Measurements from ENCODE around the gene NR3C2.

The NR3C2 gene

GRCh38 chr4:148184922-148185321 lies 257.3 kb downstream of the NR3C2 start:
- no peak for ATAC-seq
- TF ChIP-seq ZFP30 (CRISPR knock-in tag; IDR thresholded peaks at IDR 0.05), result no peak
- no peak for TF ChIP-seq TSHZ2 (CRISPR knock-in tag; IDR thresholded peaks at IDR 0.05)
- no peak for TF ChIP-seq ZC3H10 (CRISPR knock-in tag; IDR thresholded peaks at IDR 0.05)
- TF ChIP-seq OSR1 (CRISPR knock-in tag; IDR thresholded peaks at IDR 0.05), result no peak
- TF ChIP-seq PATZ1 (CRISPR knock-in tag; IDR thresholded peaks at IDR 0.05; ENCODE audit: borderline replicate concordance), result no peak
- no peak for TF ChIP-seq ISL1 (CRISPR knock-in tag; IDR thresholded peaks at IDR 0.05)
- TF ChIP-seq ZFP3 (CRISPR knock-in tag; IDR thresholded peaks at IDR 0.05), result no peak
- TF ChIP-seq ZNF565 (CRISPR knock-in tag; conservative IDR thresholded peaks at IDR 0.05; ENCODE audit: low read depth), result no peak
- TF ChIP-seq ARNTL (CRISPR knock-in tag; IDR thresholded peaks at IDR 0.05; ENCODE audit: borderline replicate concordance, low read depth), result no peak
- no peak for TF ChIP-seq SNAI2 (CRISPR knock-in tag; IDR thresholded peaks at IDR 0.05)
- TF ChIP-seq BACH2 (CRISPR knock-in tag; IDR thresholded peaks at IDR 0.05; ENCODE audit: borderline replicate concordance), result no peak

GRCh38 chr4:148182230-148182911 lies 259.8 kb downstream of the NR3C2 start:
- TF ChIP-seq TOX (CRISPR knock-in tag; IDR thresholded peaks at IDR 0.05; ENCODE audit: borderline replicate concordance) (no peak), CSRNP3 (CRISPR knock-in tag; IDR thresholded peaks at IDR 0.05) (no peak), POU6F1 (CRISPR knock-in tag; IDR thresholded peaks at IDR 0.05; ENCODE audit: borderline replicate concordance, low read depth) (no peak), TSHZ2 (CRISPR knock-in tag; IDR thresholded peaks at IDR 0.05) (no peak), ZNF70 (CRISPR knock-in tag; IDR thresholded peaks at IDR 0.05) (no peak), TCF4 (CRISPR knock-in tag; IDR thresholded peaks at IDR 0.05; ENCODE audit: borderline replicate concordance) (no peak), ZNF8 (CRISPR knock-in tag; IDR thresholded peaks at IDR 0.05) (no peak), PATZ1 (CRISPR knock-in tag; IDR thresholded peaks at IDR 0.05; ENCODE audit: borderline replicate concordance) (no peak), GLIS3 (CRISPR knock-in tag; IDR thresholded peaks at IDR 0.05) (no peak), BACH2 (CRISPR knock-in tag; IDR thresholded peaks at IDR 0.05; ENCODE audit: borderline replicate concordance) (no peak), ZFP3 (CRISPR knock-in tag; IDR thresholded peaks at IDR 0.05) (no peak), ZFP30 (CRISPR knock-in tag; IDR thresholded peaks at IDR 0.05) (no peak), ZC3H10 (CRISPR knock-in tag; IDR thresholded peaks at IDR 0.05) (no peak), ZNF565 (CRISPR knock-in tag; conservative IDR thresholded peaks at IDR 0.05; ENCODE audit: low read depth) (no peak), RARB (CRISPR knock-in tag; IDR thresholded peaks at IDR 0.05) (no peak), ESRRG (CRISPR knock-in tag; IDR thresholded peaks at IDR 0.05) (no peak)
- no peak for ATAC-seq
